ENCODE data around the gene IL1RAPL1. TPM values are rescaled to one million over a fixed set of nuclear protein-coding genes. Genes with fewer than 3 reads are reported as not detected.
A peak's percentile ranks its signal among the peaks of the same experiment; 100 is the strongest.

The IL1RAPL1 gene
- total RNA-seq, 1 donor from 2014 or later = 4.7 TPM

DNA sequence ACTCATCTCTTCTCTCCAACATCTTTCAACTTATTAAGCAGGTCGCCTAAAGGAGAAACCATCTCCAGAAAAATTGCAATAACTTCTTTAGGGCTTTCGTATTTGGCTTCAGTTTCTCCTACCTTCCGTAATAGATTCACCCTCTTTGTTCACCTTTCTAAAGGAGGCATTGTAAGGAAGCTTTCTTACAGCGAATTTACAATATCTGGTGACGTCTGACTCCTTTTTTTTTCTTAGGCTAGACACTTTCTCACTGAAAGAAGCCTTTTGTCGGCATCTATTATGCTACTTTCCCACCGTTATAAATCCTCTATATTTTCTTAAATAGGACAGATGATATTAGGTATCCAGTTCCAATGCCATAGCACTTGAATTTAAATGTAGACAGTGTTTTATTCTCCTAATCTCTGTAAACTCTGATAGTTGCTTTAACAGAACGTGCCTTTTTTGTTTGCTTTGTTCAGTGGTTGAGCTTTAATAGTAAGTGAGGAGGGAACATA lies 302.4 kb downstream of the IL1RAPL1 start:
- intact Hi-C loops (cut with micrococcal nuclease) = no loop called here
- ATAC-seq (no peak), DNase-seq (no peak)

DNA sequence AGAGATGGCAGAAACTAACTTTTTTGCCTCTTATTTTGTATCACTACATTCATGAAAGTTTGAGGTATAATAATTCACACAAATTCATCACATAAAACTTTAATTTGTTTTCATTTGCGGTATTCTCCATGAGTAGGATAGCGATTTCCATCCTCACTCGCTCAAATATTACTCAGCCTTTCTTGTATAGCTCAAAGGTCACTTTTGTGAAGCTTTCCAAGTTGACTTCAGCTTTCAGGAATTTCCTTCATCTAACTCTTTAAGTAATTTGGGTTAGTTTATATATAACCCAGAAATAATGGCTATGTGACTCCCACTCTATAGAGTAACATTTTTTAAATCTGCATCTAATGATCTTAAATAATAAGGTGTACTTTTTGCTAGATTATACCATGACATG lies 314.4 kb downstream of the IL1RAPL1 start:
- intact Hi-C loops (cut with micrococcal nuclease) = no loop called here
- DNase-seq (no peak), ATAC-seq (no peak)

DNA sequence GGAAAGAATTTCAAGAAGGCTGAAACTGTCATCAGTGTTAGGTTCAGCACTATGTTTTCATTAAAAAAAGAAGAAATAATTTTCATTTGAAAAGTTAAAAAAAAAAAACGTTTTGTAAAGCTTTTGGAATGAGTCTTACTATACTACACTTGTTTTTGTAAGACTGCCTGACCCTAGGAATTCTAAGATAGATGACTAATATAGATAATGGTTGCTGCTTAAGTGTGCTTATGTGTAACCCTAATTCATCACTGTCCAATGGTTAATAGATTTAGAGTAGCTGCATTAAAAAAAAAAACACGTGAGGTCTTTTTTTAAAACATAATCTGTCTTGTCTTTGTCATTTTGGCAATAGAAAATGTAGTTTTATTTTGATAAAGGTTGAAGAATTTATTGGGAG lies 323.2 kb downstream of the IL1RAPL1 start:
- no peak for ATAC-seq
- no peak for DNase-seq
- intact Hi-C loops (cut with micrococcal nuclease) = no loop called here

DNA sequence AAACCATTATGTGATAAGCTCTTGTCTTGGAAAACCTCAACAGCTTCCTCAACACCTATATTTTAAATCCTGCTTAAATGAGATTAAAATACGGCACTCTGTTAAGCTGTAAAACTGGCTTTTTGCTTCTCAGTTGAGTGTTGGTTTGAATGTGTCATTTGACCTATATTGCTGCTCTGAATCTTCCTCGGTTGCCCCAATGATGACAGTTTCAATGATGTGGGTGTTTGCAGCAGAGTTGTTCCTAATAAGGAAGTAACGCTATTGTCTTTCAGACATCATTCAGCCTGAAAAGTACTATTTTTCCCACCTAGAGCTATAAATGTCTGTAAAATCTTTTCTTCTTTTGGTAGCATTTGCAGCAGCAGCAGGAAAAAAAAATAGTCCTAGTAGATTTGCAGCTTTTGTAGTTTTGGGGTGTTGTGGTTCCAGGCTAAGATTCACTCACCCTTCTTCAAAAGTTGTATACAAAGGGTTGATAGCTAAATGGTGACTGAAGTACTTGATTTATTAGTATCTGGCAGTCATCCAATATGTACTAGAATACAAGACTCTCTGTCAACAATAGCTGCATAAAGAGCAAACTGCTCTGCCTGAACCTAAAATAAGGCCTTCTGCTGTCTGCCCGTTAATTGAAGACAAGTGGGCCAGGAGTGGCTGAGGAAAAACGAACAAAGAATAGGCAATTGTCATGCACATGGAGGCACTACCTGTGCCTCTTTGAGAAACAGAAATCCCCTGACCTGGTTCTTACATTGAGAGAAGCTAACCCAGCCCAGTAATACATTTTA lies 333.1 kb downstream of the IL1RAPL1 start:
- ATAC-seq = peak; percentile 24
- intact Hi-C loops (cut with micrococcal nuclease) = no loop called here
- DNase-seq = no peak

DNA sequence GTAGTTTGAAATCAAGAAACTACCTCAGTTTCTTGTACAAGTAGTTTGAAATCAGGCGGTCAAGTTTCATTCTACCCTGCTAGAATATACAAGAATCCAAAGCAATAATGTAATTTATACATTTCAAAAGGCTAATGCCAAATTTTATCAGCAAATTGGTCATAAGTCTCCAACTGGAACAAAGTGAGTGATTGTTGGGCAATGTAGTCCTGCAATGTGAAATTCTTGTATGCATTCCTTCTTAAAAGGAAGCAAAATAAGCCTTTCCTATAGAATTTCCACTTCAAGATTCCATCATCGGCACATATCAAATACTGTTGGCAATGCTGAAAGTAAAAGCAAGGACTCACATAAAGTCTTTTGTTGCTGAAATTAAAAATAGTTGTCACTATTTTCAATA lies 334.9 kb downstream of the IL1RAPL1 start:
- DNase-seq (no peak), ATAC-seq (no peak)
- intact Hi-C loops (cut with micrococcal nuclease) = no loop called here

DNA sequence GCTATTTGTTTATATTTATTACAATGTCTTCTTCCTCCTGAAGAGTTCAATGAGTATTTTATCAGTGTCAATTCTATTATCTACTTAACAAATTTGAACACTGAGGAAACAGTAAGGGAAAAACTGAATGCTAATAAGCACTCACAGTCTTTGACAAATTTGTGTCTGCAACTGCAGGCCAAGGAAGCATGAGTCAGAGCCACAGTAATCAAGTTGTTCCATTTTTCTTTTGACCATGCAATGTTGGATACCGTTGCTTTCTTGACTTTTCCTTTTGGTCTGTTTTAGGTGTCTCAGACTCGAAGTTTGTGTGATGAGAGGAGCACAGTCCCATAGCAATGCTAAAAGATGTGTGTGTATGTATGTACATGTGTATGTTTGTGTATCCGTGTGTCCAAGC lies 359.6 kb downstream of the IL1RAPL1 start:
- intact Hi-C loops (cut with micrococcal nuclease) = no loop called here
- no peak for ATAC-seq
- DNase-seq = no peak

DNA sequence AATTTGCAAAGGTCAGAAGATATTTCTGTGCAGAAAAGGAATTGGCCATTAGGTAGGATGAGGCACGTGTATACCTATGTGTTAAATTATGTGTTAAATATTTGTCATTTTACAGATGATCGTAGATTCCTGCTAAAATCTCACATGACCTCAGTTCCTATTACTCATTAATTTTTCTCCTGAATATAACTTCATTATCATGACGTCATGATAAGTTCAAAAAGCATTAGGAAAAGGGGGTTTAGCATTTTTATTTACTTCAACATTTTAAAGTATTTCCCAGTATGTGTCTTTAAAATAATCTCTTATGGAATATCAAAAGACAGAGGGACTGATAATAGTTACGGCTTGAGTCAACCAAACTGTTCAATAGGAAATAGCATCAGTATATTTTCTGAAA lies 372.8 kb downstream of the IL1RAPL1 start:
- no peak for DNase-seq
- intact Hi-C loops (cut with micrococcal nuclease) = no loop called here
- no peak for ATAC-seq

DNA sequence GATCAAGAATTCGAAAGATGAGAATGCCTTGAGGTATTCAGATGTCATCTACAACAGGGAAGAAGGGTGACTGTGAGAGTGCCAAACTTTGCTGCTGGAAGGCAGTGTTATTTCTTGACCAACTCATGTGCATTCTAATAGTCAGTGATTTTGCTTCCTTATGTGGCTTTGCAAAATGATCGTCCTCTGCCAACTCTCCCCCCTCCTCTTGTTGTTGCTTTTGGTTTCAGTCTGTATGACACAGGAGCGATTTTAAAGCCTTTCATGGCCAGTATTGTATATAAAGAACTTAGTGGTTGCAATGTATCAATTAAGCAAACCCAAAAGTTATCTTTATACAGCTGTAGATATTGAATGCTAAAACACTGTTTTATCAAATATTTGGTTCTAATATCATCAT lies 379.1 kb downstream of the IL1RAPL1 start:
- DNase-seq = no peak
- no peak for ATAC-seq
- intact Hi-C loops (cut with micrococcal nuclease) = no loop called here

DNA sequence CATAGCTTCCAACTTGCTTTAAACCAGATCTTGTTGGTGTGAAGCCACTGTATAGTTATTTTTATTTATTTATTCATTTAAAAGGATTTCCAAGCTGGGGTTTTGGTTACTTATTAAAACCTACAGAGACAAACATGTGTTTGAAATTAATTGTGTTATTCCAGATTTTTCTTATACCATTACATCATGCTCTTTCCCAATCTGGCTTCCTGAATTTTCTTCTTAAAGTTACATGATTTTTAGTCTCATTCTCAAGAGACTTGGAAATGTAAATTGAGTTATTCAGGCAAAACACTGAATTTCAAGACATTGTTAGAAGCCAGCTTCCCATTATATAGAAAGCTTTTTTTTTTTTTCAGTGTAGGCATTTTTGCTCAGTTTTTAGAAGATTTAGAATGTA lies 381.9 kb downstream of the IL1RAPL1 start:
- ATAC-seq (no peak), DNase-seq (no peak)
- intact Hi-C loops (cut with micrococcal nuclease) = no loop called here

DNA sequence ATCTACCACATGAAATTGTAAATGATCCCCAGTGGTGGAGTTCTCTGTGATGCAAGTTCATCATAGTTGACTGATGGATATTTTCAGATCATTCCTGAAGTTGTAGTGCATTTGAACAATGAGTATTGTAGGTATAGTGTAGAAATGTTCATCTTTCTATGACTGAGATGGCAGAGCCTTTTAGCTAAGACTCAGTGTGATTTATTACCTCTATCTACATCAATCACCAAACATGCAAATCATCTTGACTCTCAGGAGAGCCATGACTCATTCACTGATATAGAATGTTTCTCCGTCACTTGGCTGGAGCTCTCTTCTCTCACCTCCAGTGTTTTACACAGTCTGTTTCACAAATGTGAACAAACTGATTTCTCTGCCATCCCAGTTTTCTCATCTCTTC lies 392.6 kb downstream of the IL1RAPL1 start:
- DNase-seq (no peak), ATAC-seq (no peak)
- intact Hi-C loops (cut with micrococcal nuclease) = no loop called here

DNA sequence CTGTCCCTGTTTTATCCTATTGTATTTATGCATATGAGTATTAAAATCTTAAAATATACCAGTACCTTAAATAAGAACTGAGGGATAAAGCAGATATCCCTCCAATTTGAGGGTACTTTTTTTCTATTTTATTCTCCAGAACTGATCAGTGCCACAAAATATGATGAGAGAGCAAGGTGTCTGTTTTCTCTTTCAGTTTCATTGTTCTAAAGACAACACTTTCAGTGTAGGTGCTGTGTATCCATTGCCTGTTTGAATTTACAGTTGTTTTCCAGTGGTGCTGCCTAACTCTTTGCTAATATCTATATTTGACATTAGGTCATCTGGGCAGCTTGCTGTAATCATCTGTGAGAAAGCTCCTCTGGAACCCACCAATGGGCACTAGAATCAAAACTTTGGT lies 394.7 kb downstream of the IL1RAPL1 start:
- ATAC-seq (no peak), DNase-seq (no peak)
- intact Hi-C loops (cut with micrococcal nuclease) = no loop called here

DNA sequence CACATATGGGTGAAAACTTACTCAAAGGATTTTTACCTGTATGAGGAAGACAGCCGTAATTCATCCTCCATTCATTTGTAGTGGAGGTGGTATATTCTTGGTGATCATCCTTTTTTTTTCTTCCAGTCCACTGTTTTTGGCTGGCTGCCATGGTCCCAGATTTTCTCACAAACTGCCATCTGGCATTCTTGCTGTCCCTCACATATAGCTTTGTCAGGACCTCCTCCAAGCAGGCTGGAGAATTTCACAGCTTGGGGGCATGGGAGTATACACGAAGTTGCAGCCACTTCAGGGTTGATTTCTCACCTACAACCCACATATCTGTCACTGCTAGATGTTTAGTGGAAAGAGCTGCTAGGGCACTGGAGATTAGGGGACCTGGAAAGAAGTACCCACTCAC lies 401.0 kb downstream of the IL1RAPL1 start:
- intact Hi-C loops (cut with micrococcal nuclease) = no loop called here

DNA sequence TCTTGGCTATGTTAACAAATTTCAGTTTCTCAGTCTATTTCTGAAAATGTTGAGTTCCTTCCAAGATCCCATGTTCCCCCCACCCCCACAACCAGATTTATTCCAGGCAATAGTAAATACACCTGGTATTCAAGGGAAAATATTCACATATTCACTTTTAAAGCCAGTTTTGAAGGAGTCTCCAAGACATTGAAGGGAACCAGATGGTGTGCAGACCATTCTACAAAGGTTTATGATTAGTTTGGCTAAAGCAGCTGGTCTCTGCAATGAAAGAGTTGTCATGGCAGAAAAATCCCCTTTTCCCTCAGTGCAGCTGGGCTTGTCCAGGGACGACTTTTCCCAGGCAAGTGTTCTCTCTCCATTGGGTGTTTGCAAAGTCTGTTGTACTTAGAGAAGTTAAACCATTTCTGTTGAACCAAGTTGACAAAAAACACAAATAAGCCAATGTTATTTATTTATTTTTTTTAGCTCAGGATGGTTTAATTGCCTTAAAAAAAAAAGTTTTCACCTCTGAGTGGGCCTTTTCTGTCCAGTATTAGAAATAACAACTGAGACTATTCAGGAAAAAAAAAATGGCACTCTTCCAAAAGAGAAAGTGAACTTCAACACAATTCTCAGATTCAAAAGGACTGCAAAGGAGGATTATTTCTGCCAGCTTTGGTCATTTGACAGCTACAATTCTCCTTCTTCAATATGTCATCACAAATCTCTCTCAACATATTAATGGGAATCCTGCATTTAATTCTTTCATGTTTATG lies 410.6 kb downstream of the IL1RAPL1 start:
- ATAC-seq = peak; percentile 68
- intact Hi-C loops (cut with micrococcal nuclease) = no loop called here
- no peak for DNase-seq

More for the DNA sequence above, 401.0 kb downstream of the IL1RAPL1 start:
- DNase-seq (no peak), ATAC-seq (no peak)

DNA sequence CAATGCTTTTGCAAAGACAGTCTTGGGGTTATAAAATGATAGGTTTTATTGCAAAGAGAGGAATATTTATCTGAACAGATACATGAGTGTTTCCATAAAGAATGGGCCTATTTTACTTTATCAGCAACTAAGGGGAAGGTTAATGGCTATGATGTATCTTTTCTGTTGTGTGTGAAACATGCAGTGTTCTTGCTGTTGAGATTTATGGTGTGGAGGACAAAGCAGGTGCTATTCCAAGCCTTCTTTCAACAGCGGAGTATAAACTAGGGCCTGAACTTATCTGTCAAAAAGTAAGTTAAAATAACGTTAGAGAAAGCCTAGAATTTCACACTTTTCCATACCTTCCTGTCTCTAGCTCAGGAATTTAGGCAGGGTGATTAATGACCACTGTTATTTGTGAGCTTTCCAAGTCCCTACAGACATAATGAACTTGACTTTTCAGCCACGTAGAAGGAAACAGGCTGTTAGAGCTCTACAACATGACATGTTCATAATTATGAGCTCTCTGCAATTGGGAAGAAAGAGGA lies 411.4 kb downstream of the IL1RAPL1 start:
- DNase-seq (no peak), ATAC-seq (no peak)
- intact Hi-C loops (cut with micrococcal nuclease) = no loop called here

DNA sequence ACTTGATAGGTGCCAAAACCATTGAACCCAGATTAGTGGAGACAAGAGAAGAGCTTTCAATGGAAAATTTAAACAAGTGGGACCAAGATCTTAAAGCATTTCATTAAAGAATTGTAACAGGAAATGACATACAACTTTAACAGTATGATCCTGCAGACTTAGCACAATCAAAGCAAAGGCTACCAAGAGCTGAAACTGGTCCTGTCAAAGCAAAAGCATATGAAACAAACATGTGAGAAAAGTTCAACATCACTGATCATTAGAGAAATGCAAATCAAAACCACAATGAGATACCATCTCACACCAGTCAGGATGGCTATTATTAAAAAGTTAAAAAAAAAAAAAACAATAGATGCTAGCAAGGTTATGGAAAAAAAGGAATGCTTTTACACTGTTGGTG lies 425.6 kb downstream of the IL1RAPL1 start:
- ATAC-seq (no peak), DNase-seq (no peak)
- intact Hi-C loops (cut with micrococcal nuclease) = no loop called here

DNA sequence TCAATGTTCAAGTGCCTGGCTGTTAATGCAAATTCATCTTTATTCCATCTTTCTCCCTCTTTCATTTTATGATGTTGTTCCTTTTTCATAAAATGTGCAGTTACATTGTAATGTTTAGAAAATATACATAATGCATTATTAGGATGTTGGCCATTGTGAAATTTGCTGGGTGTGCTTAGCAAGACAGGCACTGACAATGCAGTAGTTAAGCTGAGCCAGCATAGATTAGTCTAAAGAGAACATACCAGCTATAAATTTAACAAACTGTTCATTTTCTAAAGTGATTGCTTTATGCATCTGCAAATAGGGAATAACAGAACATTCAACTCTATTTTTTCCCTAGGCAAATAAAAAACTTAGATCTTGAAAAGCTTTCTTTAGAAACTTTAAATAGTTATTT lies 436.0 kb downstream of the IL1RAPL1 start:
- ATAC-seq = no peak
- intact Hi-C loops (cut with micrococcal nuclease) = no loop called here

DNA sequence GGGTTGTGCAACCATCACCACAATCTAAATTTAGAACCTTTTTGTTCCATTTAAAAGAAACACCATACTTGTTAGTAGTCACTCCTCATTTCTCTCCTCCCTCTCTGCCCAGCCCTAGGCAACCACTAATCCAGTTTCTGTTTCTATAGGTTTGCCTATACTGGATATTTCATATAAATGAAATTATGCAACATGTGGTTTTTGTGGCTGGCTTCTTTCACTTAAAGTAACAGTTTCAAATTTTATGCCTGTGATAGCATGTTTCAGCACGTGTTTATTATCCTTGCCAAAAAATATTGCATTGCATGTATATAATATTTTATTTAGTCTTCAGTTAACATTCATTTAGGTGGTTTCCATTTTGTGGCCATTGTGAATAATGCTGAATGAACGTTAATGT lies 437.6 kb downstream of the IL1RAPL1 start:
- ATAC-seq = no peak

More for the DNA sequence above, 436.0 kb downstream of the IL1RAPL1 start:
- DNase-seq = no peak

DNA sequence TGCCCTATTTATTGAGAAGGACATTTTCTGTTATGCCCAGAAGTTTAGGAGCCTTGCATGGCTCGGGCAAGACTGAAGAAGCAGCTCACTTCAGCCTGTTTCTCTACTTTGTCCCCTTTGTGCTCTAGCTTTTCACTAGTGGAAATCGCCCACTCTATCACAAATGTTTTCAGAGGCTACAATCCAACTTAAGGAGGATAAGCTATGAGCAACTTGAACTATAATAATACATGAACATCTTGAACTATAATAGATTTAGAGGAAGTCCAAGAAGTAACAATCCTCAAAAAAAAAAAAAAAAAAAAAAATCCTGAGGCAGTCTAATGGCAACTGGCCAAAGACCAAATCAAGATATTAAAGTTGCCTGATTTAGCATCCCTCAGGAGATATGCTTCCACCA lies 452.3 kb downstream of the IL1RAPL1 start:
- intact Hi-C loops (cut with micrococcal nuclease) = no loop called here
- no peak for DNase-seq
- peak; percentile 57 for ATAC-seq

More for the DNA sequence above, 437.6 kb downstream of the IL1RAPL1 start:
- no peak for DNase-seq
- intact Hi-C loops (cut with micrococcal nuclease) = no loop called here

DNA sequence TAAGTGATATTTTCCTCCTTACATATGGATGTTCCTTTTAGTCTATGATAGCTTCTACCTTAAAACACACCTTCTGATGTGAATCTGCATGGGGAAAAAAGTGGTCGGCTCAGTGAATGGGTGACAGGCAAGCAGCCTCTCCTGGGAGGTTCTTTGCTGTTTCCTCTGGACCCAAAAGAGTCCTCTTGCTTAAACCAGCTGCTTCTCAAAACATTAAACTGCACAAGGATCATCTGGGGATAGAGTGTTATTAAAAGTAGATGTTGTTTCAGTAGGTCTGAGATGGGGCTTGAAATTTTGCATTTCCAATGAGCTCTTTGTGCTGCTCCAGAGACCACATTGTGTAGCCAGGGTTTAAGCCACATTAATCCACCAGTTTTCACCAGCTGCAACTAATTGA lies 452.9 kb downstream of the IL1RAPL1 start:
- DNase-seq = no peak
- peak; percentile 63 for ATAC-seq
- intact Hi-C loops (cut with micrococcal nuclease) = loop anchor here (10.0 kb wide), 1 partner anchor 455 kb away; the partner anchor contains the start of gene IL1RAPL1

DNA sequence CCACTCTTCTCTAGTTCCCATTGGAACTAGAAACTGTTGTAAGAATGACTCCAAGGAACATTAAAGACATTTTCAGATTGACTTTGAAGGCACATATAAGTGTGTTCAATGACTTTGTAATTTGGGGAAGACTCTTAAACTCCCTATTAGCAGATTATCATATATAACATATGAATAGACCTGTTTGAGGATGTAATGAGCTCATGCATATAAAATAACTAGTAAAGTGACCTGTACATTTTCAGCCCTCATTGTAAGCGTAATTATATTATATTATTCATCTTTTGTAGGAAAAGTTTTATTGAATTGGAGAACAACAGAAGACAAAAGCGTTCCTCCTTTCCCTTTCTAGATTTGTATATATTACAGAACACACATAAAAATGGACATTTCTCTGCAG lies 455.1 kb downstream of the IL1RAPL1 start:
- intact Hi-C loops (cut with micrococcal nuclease) = loop anchor here (10.0 kb wide), 1 partner anchor 458 kb away; the partner anchor contains the start of gene IL1RAPL1
- DNase-seq = no peak
- no peak for ATAC-seq

Measured in left ventricle myocardium superior (tissue), 1 donor.